Lower lobe of right lung (tissue), 2 donors: ENCODE data around the gene CTSL. TPM values are rescaled to one million over a fixed set of nuclear protein-coding genes. Genes with fewer than 3 reads are reported as not detected.
"Not testable (repeated sequence)": the region's sequence is repeated elsewhere in the genome, so short reads cannot be mapped to it uniquely, and the experiment has no call there.

ENCODE experiments used
- ATAC-seq, 2 donors: fragments of 200-7000 bp; cut with Tn5 transposase; one replicate each; pipeline ENCODE4 v1.9.1; 2020 to 2022; ENCODE audit warnings: mild to moderate bottlenecking in 2 of 2, moderate library complexity in 2 of 2
- DNase-seq: peaks from one replicate; pipeline ENCODE4 v3.0.0-alpha.2; 2020
- H3K27ac ChIP-seq: fragments of 200-600 bp; one replicate; pipeline ENCODE4 v1.8.0; 2022
- H3K27me3 ChIP-seq: fragments of 200-600 bp; one replicate; pipeline ENCODE4 v1.8.0; 2022; ENCODE audit warnings: low read depth
- H3K36me3 ChIP-seq: fragments of 200-600 bp; one replicate; pipeline ENCODE4 v1.8.0; 2022; ENCODE audit warnings: mild to moderate bottlenecking
- H3K4me1 ChIP-seq: fragments of 200-600 bp; one replicate; pipeline ENCODE4 v1.8.0; 2022
- H3K4me3 ChIP-seq: fragments of 200-600 bp; one replicate; pipeline ENCODE4 v1.8.0; 2022; ENCODE audit warnings: mild to moderate bottlenecking
- H3K9me3 ChIP-seq: fragments of 200-600 bp; one replicate; pipeline ENCODE4 v1.8.0; 2022
- CTCF ChIP-seq: fragments of 200-600 bp; IDR thresholded peaks from one replicate; pipeline ENCODE4 v1.8.0; 2022; ENCODE audit warnings: antibody characterized with exemption, mild to moderate bottlenecking
- intact Hi-C: fragments of 100-400 bp; cut with DNase I; formaldehyde crosslinking; loops from one replicate; pipeline ENCODE4 v1.11.0; 2022
- total RNA-seq: library from RNA; stranded (reverse); fragmentation: NEBNext Ultra II Directional; extraction: Animal tissue kit (Norgen Biotek cat#: 25700); gene quantifications from one replicate; pipeline ENCODE4 v1.2.1, GENCODE V29; 2021
- donor health status: DM: no; HTN: yes; CAD: no; lungs with severe emphysema.

The CTSL gene
- total RNA-seq, 1 donor from 2014 or later = 208 TPM

GRCh38 chr9:87750726-87751125 lies 24.8 kb downstream of the CTSL start:
- H3K9me3 ChIP-seq = no peaks in the 10 kb centered on the region
- TF ChIP-seq CTCF = no peak
- no peak overlapping the region for H3K4me3 ChIP-seq
- no peak for ATAC-seq
- H3K27me3 ChIP-seq = no peaks in the 10 kb centered on the region
- no peak overlapping the region for H3K27ac ChIP-seq
- no peaks in the 10 kb centered on the region for H3K4me1 ChIP-seq
- no peaks in the 10 kb centered on the region for H3K36me3 ChIP-seq
- intact Hi-C loops = no loop called here
- no peak for DNase-seq

GRCh38 chr9:87751423-87751822 lies 25.5 kb downstream of the CTSL start:
- H3K9me3 ChIP-seq = no peaks in the 10 kb centered on the region
- H3K4me1 ChIP-seq = no peaks in the 10 kb centered on the region
- TF ChIP-seq CTCF = no peak
- intact Hi-C loops = no loop called here
- H3K36me3 ChIP-seq = no peaks in the 10 kb centered on the region
- H3K27ac ChIP-seq = no peak overlapping the region
- DNase-seq = no peak
- no peaks in the 10 kb centered on the region for H3K27me3 ChIP-seq
- no peak for ATAC-seq
- H3K4me3 ChIP-seq = no peak overlapping the region

- no peaks in the 10 kb centered on the region for H3K4me1 ChIP-seq
- no peak overlapping the region for H3K27ac ChIP-seq
- no peak for ATAC-seq
- no peaks in the 10 kb centered on the region for H3K9me3 ChIP-seq
- H3K27me3 ChIP-seq = no peaks in the 10 kb centered on the region
- intact Hi-C loops = no loop called here
- TF ChIP-seq CTCF = no peak
- DNase-seq = no peak
- no peak overlapping the region for H3K4me3 ChIP-seq
- H3K36me3 ChIP-seq = no peaks in the 10 kb centered on the region
Observed at GRCh38 chr9:87751868-87752267, 25.9 kb downstream of the CTSL start.

GRCh38 chr9:87753313-87753712 lies 27.4 kb downstream of the CTSL start:
- Histone ChIP-seq H3K9me3 (no peaks in the 10 kb centered on the region), H3K27me3 (no peaks in the 10 kb centered on the region), H3K4me1 (no peaks in the 10 kb centered on the region), H3K36me3 (no peaks in the 10 kb centered on the region), H3K27ac (no peak overlapping the region), H3K4me3 (no peak overlapping the region)
- DNase-seq (no peak), ATAC-seq (no peak)
- TF ChIP-seq CTCF = no peak
- intact Hi-C loops = no loop called here

GRCh38 chr9:87758330-87758729 lies 32.4 kb downstream of the CTSL start:
- H3K4me3 ChIP-seq, DNase-seq, ATAC-seq, H3K27me3 ChIP-seq, H3K36me3 ChIP-seq, H3K27ac ChIP-seq, H3K9me3 ChIP-seq, H3K4me1 ChIP-seq, intact Hi-C loops: not testable (repeated sequence)

GRCh38 chr9:87759980-87760379 lies 34.1 kb downstream of the CTSL start:
- DNase-seq, H3K4me1 ChIP-seq, intact Hi-C loops, H3K36me3 ChIP-seq, H3K9me3 ChIP-seq, H3K27ac ChIP-seq, ATAC-seq, H3K27me3 ChIP-seq, H3K4me3 ChIP-seq: not testable (repeated sequence)

GRCh38 chr9:87760529-87760928 lies 34.6 kb downstream of the CTSL start:
- Histone ChIP-seq H3K4me3 (no peak overlapping the region), H3K36me3 (no peaks in the 10 kb centered on the region), H3K27ac (no peak overlapping the region), H3K4me1 (no peaks in the 10 kb centered on the region), H3K27me3 (no peaks in the 10 kb centered on the region), H3K9me3 (no peaks in the 10 kb centered on the region)
- TF ChIP-seq CTCF = no peak
- ATAC-seq (no peak), DNase-seq (no peak)
- intact Hi-C loops = no loop called here
